Activated naive CD4-positive, alpha-beta T cell treated with anti-CD3 and anti-CD28 coated beads, Interleukin-2, amount 50 U/mL, for 24 hours (primary cell): ENCODE data around the gene GSK3B.
A peak's percentile ranks its signal among the peaks of the same experiment; 100 is the strongest.

Experiments
- H3K27ac Mint-ChIP-seq: one replicate; pipeline ENCODE4 v1.8.0; 2021; ENCODE audit warnings: mild to moderate bottlenecking, mixed read lengths
- H3K27me3 Mint-ChIP-seq: one replicate; pipeline ENCODE4 v1.8.0; 2021; ENCODE audit warnings: mixed read lengths
- H3K36me3 Mint-ChIP-seq: one replicate; pipeline ENCODE4 v1.8.0; 2021; ENCODE audit warnings: mixed read lengths
- H3K4me1 Mint-ChIP-seq: one replicate; pipeline ENCODE4 v1.8.0; 2021; ENCODE audit warnings: mixed read lengths
- H3K4me3 Mint-ChIP-seq: one replicate; pipeline ENCODE4 v1.8.0; 2021; ENCODE audit warnings: mild to moderate bottlenecking, mixed read lengths
- H3K9me3 Mint-ChIP-seq: one replicate; pipeline ENCODE4 v1.8.0; 2021; ENCODE audit warnings: mixed read lengths

GSK3B gene

GRCh38 chr3:119969759-119970158, 124.5 kb downstream of the GSK3B start:
- Mint-ChIP-seq H3K27ac (no peak overlapping the region), H3K36me3 (peaks cover 12% of the 10 kb centered on the region), H3K4me3 (no peak overlapping the region), H3K9me3 (peaks cover 6% of the 10 kb centered on the region), H3K27me3 (no peaks in the 10 kb centered on the region), H3K4me1 (peaks cover 52% of the 10 kb centered on the region)

GRCh38 chr3:119967353-119968006, 126.8 kb downstream of the GSK3B start:
- no peak overlapping the region for H3K4me3 Mint-ChIP-seq
- peaks cover 10% of the 10 kb centered on the region for H3K36me3 Mint-ChIP-seq
- peaks cover 58% of the 10 kb centered on the region for H3K4me1 Mint-ChIP-seq
- H3K27ac Mint-ChIP-seq: no peak overlapping the region
- no peaks in the 10 kb centered on the region for H3K27me3 Mint-ChIP-seq
- no peaks in the 10 kb centered on the region for H3K9me3 Mint-ChIP-seq

GRCh38 chr3:119965692-119966091, 128.6 kb downstream of the GSK3B start:
- Mint-ChIP-seq H3K27me3 (no peaks in the 10 kb centered on the region), H3K27ac (no peak overlapping the region), H3K9me3 (no peaks in the 10 kb centered on the region), H3K4me1 (peaks cover 58% of the 10 kb centered on the region), H3K36me3 (peaks cover 10% of the 10 kb centered on the region), H3K4me3 (no peak overlapping the region)

- H3K4me3 Mint-ChIP-seq: no peak overlapping the region
- peaks cover 10% of the 10 kb centered on the region for H3K36me3 Mint-ChIP-seq
- no peaks in the 10 kb centered on the region for H3K9me3 Mint-ChIP-seq
- H3K27ac Mint-ChIP-seq: peak overlapping the region; percentile 2
- H3K4me1 Mint-ChIP-seq: peaks cover 57% of the 10 kb centered on the region
- H3K27me3 Mint-ChIP-seq: no peaks in the 10 kb centered on the region
Observed at GRCh38 chr3:119964294-119964693, 130.0 kb downstream of the GSK3B start.

GRCh38 chr3:119955972-119956371, 138.3 kb downstream of the GSK3B start:
- Mint-ChIP-seq H3K4me1 (peaks cover 62% of the 10 kb centered on the region), H3K9me3 (no peaks in the 10 kb centered on the region), H3K27me3 (no peaks in the 10 kb centered on the region), H3K4me3 (no peak overlapping the region), H3K27ac (no peak overlapping the region), H3K36me3 (peaks cover 12% of the 10 kb centered on the region)

GRCh38 chr3:119950666-119951325, 143.5 kb downstream of the GSK3B start:
- no peaks in the 10 kb centered on the region for H3K9me3 Mint-ChIP-seq
- H3K4me1 Mint-ChIP-seq: peaks cover 58% of the 10 kb centered on the region
- no peaks in the 10 kb centered on the region for H3K27me3 Mint-ChIP-seq
- no peak overlapping the region for H3K4me3 Mint-ChIP-seq
- peaks cover 6% of the 10 kb centered on the region for H3K36me3 Mint-ChIP-seq
- no peak overlapping the region for H3K27ac Mint-ChIP-seq

- peaks cover 21% of the 10 kb centered on the region for H3K36me3 Mint-ChIP-seq
- H3K27me3 Mint-ChIP-seq: no peaks in the 10 kb centered on the region
- peaks cover 51% of the 10 kb centered on the region for H3K4me1 Mint-ChIP-seq
- H3K9me3 Mint-ChIP-seq: peaks cover 6% of the 10 kb centered on the region
- H3K27ac Mint-ChIP-seq: no peak overlapping the region
- H3K4me3 Mint-ChIP-seq: no peak overlapping the region
Observed at GRCh38 chr3:119945291-119945690, 149.0 kb downstream of the GSK3B start.

- no peaks in the 10 kb centered on the region for H3K27me3 Mint-ChIP-seq
- no peak overlapping the region for H3K27ac Mint-ChIP-seq
- peaks cover 51% of the 10 kb centered on the region for H3K4me1 Mint-ChIP-seq
- no peak overlapping the region for H3K4me3 Mint-ChIP-seq
- peaks cover 6% of the 10 kb centered on the region for H3K9me3 Mint-ChIP-seq
- H3K36me3 Mint-ChIP-seq: peaks cover 24% of the 10 kb centered on the region
Observed at GRCh38 chr3:119944091-119944490, 150.2 kb downstream of the GSK3B start.

GRCh38 chr3:119939077-119939476, 155.2 kb downstream of the GSK3B start:
- H3K4me1 Mint-ChIP-seq: peaks cover 70% of the 10 kb centered on the region
- H3K4me3 Mint-ChIP-seq: no peak overlapping the region
- H3K9me3 Mint-ChIP-seq: no peaks in the 10 kb centered on the region
- H3K36me3 Mint-ChIP-seq: peaks cover 20% of the 10 kb centered on the region
- no peaks in the 10 kb centered on the region for H3K27me3 Mint-ChIP-seq
- H3K27ac Mint-ChIP-seq: no peak overlapping the region

- H3K27me3 Mint-ChIP-seq: no peaks in the 10 kb centered on the region
- H3K36me3 Mint-ChIP-seq: peaks cover 15% of the 10 kb centered on the region
- H3K9me3 Mint-ChIP-seq: no peaks in the 10 kb centered on the region
- peak overlapping the region; percentile 79 for H3K27ac Mint-ChIP-seq
- peak overlapping the region; percentile 73 for H3K4me3 Mint-ChIP-seq
- peaks cover 71% of the 10 kb centered on the region for H3K4me1 Mint-ChIP-seq
Observed at GRCh38 chr3:119937229-119937628, 157.0 kb downstream of the GSK3B start.

- H3K27me3 Mint-ChIP-seq: no peaks in the 10 kb centered on the region
- H3K9me3 Mint-ChIP-seq: no peaks in the 10 kb centered on the region
- H3K4me1 Mint-ChIP-seq: peaks cover 71% of the 10 kb centered on the region
- H3K27ac Mint-ChIP-seq: no peak overlapping the region
- H3K36me3 Mint-ChIP-seq: peaks cover 11% of the 10 kb centered on the region
- no peak overlapping the region for H3K4me3 Mint-ChIP-seq
Observed at GRCh38 chr3:119934249-119934648, 160.0 kb downstream of the GSK3B start.

GRCh38 chr3:119933207-119933606, 161.0 kb downstream of the GSK3B start:
- Mint-ChIP-seq H3K4me3 (no peak overlapping the region), H3K36me3 (peaks cover 11% of the 10 kb centered on the region), H3K27me3 (no peaks in the 10 kb centered on the region), H3K9me3 (no peaks in the 10 kb centered on the region), H3K4me1 (peaks cover 69% of the 10 kb centered on the region), H3K27ac (no peak overlapping the region)

- H3K4me3 Mint-ChIP-seq: no peak overlapping the region
- peaks cover 43% of the 10 kb centered on the region for H3K4me1 Mint-ChIP-seq
- H3K36me3 Mint-ChIP-seq: peaks cover 4% of the 10 kb centered on the region
- H3K9me3 Mint-ChIP-seq: no peaks in the 10 kb centered on the region
- no peaks in the 10 kb centered on the region for H3K27me3 Mint-ChIP-seq
- H3K27ac Mint-ChIP-seq: no peak overlapping the region
Observed at GRCh38 chr3:119930286-119930685, 164.0 kb downstream of the GSK3B start.

- H3K27ac Mint-ChIP-seq: no peak overlapping the region
- no peak overlapping the region for H3K4me3 Mint-ChIP-seq
- H3K27me3 Mint-ChIP-seq: no peaks in the 10 kb centered on the region
- H3K4me1 Mint-ChIP-seq: peaks cover 28% of the 10 kb centered on the region
- H3K9me3 Mint-ChIP-seq: no peaks in the 10 kb centered on the region
- H3K36me3 Mint-ChIP-seq: no peaks in the 10 kb centered on the region
Observed at GRCh38 chr3:119927190-119927589, 167.1 kb downstream of the GSK3B start.

- H3K36me3 Mint-ChIP-seq: peaks cover 15% of the 10 kb centered on the region
- H3K27me3 Mint-ChIP-seq: no peaks in the 10 kb centered on the region
- H3K4me3 Mint-ChIP-seq: no peak overlapping the region
- peaks cover 30% of the 10 kb centered on the region for H3K4me1 Mint-ChIP-seq
- H3K27ac Mint-ChIP-seq: no peak overlapping the region
- no peaks in the 10 kb centered on the region for H3K9me3 Mint-ChIP-seq
Observed at GRCh38 chr3:119924111-119925094, 169.8 kb downstream of the GSK3B start.
